Measurements from ENCODE around the gene SERINC2. TPM values are rescaled to one million over a fixed set of nuclear protein-coding genes. Genes with fewer than 3 reads are reported as not detected.

SERINC2 gene
- total RNA-seq, 6 experiments from 2014 or later = 184 to 276 (median 207) TPM

DNA sequence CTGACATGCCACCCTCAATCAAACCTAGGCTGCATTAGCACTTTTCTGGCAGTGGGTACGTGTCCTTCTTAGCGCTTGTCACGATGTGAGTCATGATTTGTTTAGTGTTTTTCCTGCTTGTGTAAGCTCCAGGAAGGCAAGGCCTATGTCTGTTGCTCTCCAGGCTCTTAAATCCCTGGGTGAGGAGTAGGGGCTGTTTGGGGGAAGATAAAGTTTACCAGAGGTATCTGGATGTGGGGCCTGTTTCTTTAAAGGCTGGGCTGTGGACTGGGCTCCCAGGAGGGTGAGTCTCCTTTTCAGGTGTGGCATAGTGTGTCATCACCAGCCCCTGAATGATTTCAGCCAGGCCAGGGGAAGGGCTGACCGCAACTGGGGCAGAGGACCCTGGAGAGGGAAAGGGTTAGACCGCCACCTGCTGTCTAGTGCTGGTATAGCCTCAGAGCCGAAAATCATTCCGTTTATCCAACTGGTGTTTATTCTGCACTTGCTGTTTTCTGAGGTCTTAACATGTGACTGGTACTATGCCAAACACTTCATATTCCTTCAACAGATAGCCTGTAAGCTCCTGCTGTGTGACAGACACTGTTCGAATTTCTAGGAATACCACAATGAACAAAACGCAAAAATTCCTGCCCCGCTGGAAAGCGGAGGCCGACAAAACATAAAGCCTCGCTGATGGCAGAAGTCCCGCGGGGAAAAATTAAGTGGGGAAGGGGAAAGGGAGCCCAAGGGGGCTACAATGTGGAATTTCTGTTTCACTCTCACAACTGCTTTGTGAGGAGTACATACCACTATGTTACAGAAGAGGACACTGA lies 9.7 kb downstream of the SERINC2 start:
- peak; percentile 87 for DNase-seq
- Mint-ChIP-seq H3K36me3 (ENCODE audit: low read depth) (peaks cover 6% of the 10 kb centered on the region), H3K27me3 (ENCODE audit: insufficient read depth) (no peaks in the 10 kb centered on the region), H3K27ac (peak overlapping the region; percentile 88), H3K4me1 (ENCODE audit: low read depth) (peaks cover 38% of the 10 kb centered on the region), H3K4me3 (peak overlapping the region; percentile 31), H3K9me3 (no peaks in the 10 kb centered on the region)
- TF ChIP-seq, protein P1, sequence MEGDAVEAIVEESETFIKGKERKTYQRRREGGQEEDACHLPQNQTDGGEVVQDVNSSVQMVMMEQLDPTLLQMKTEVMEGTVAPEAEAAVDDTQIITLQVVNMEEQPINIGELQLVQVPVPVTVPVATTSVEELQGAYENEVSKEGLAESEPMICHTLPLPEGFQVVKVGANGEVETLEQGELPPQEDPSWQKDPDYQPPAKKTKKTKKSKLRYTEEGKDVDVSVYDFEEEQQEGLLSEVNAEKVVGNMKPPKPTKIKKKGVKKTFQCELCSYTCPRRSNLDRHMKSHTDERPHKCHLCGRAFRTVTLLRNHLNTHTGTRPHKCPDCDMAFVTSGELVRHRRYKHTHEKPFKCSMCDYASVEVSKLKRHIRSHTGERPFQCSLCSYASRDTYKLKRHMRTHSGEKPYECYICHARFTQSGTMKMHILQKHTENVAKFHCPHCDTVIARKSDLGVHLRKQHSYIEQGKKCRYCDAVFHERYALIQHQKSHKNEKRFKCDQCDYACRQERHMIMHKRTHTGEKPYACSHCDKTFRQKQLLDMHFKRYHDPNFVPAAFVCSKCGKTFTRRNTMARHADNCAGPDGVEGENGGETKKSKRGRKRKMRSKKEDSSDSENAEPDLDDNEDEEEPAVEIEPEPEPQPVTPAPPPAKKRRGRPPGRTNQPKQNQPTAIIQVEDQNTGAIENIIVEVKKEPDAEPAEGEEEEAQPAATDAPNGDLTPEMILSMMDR (IDR thresholded peaks at IDR 0.05) = peak; percentile 96

DNA sequence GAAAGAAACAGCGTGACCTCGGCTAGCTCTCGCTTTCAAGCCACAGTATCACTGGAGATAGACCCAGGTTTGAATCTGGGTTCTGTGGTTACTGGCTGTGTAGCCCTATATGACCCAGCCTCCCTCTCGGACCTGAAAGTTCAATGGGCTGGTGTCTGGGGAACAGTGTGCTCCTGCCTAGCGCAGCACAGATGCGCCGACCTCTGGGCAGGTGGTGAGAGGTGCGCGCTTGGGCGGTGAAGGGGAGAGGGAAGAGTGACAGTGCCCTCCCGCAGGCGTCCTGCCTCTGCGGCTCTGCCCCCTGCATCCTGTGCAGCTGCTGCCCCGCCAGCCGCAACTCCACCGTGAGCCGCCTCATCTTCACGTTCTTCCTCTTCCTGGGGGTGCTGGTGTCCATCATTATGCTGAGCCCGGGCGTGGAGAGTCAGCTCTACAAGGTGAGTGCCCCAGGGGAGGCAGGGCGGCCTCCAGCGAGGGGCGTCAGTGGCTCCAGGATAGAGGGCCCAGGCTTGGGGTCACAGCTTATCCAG lies 10.5 kb downstream of the SERINC2 start:
- TF ChIP-seq, protein P1 (IDR thresholded peaks at IDR 0.05) = no peak
- H3K4me1 Mint-ChIP-seq (ENCODE audit: low read depth) = peaks cover 35% of the 10 kb centered on the region
- no peaks in the 10 kb centered on the region for H3K9me3 Mint-ChIP-seq
- H3K27ac Mint-ChIP-seq = no peak overlapping the region
- H3K27me3 Mint-ChIP-seq (ENCODE audit: insufficient read depth) = no peaks in the 10 kb centered on the region; the same call in 1 of the 2 replicates
- no peak for DNase-seq
- no peak overlapping the region for H3K4me3 Mint-ChIP-seq
- peaks cover 5% of the 10 kb centered on the region; the same call in 1 of the 2 replicates for H3K36me3 Mint-ChIP-seq (ENCODE audit: low read depth)

DNA sequence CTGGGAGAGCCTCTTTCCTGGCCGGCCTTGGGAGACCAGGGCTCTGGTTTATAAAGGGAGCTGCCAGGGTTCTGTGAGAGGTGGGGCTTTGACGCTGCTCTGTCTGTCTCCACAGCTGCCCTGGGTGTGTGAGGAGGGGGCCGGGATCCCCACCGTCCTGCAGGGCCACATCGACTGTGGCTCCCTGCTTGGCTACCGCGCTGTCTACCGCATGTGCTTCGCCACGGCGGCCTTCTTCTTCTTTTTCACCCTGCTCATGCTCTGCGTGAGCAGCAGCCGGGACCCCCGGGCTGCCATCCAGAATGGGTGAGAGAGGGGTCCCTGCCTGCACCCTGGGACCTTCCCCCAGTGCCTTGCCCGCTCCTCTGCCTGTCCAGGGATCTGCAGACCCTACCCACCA lies 11.6 kb downstream of the SERINC2 start:
- Mint-ChIP-seq H3K9me3 (no peaks in the 10 kb centered on the region), H3K27ac (no peak overlapping the region), H3K4me3 (no peak overlapping the region), H3K4me1 (ENCODE audit: low read depth) (peaks cover 29% of the 10 kb centered on the region), H3K27me3 (ENCODE audit: insufficient read depth) (no peaks in the 10 kb centered on the region; the same call in 1 of the 2 replicates), H3K36me3 (ENCODE audit: low read depth) (no peaks in the 10 kb centered on the region; the same call in 1 of the 2 replicates)
- DNase-seq = no peak
- TF ChIP-seq, protein P1 (IDR thresholded peaks at IDR 0.05) = no peak

DNA sequence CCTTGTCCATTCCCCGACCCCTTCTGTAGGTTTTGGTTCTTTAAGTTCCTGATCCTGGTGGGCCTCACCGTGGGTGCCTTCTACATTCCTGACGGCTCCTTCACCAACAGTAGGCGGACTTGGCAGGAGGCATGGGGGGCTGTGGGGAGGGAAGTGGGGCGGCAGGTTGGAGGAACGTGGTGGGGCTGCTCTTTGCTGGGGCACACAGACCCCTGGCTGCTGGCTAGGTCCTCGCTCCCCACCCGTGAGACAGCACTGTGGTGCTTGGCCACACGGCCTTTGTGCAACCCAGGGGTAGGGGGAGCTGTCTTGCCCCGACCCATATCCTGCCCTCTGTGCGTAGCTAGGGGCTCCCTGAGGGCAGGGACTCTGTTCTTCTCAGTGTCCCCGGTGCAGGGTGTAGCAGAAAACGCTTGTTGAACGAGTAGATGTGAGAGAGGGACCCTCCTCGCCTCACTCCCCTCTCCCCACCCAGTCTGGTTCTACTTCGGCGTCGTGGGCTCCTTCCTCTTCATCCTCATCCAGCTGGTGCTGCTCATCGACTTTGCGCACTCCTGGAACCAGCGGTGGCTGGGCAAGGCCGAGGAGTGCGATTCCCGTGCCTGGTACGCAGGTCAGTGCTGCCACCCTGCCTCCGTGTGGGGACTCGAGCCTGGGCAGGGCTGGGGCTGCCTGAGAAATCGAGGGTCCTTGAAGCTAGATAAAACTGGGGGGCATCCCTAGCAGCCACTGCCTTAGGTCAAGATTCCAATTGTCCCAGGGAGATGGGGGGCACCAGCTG lies 12.5 kb downstream of the SERINC2 start:
- Mint-ChIP-seq H3K4me1 (ENCODE audit: low read depth) (peaks cover 24% of the 10 kb centered on the region), H3K36me3 (ENCODE audit: low read depth) (peaks cover 5% of the 10 kb centered on the region), H3K9me3 (no peaks in the 10 kb centered on the region), H3K4me3 (no peak overlapping the region), H3K27me3 (ENCODE audit: insufficient read depth) (no peaks in the 10 kb centered on the region; the same call in 1 of the 2 replicates), H3K27ac (no peak overlapping the region)
- no peak for DNase-seq
- TF ChIP-seq, protein P1 (IDR thresholded peaks at IDR 0.05) = no peak

DNA sequence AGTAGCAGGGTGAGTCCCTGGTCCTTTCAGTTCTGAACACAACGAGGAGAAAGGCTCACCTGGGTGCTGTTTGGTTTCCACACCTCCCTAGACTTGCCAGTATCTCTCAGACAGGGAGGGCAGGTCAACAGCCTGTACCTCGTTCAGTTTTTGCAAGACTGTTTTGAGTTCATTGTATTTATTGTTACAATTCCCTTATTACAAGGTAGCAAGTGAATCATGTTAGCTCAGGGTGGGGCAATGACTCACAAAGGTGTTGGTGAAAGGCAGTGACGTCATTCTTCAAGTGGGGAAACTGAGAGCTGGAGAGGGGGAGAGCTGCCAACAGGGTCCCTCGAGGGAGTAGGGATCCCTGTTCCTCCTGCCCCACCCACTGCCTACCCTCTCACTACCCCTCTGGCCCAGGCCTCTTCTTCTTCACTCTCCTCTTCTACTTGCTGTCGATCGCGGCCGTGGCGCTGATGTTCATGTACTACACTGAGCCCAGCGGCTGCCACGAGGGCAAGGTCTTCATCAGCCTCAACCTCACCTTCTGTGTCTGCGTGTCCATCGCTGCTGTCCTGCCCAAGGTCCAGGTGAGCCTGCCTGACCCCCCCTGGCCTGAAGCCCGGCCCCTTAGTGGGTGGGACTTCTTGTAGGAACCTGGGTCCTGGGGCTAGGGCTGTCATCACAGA lies 13.4 kb downstream of the SERINC2 start:
- Mint-ChIP-seq H3K9me3 (no peaks in the 10 kb centered on the region), H3K4me3 (no peak overlapping the region), H3K27me3 (ENCODE audit: insufficient read depth) (no peaks in the 10 kb centered on the region; the same call in 1 of the 2 replicates), H3K27ac (no peak overlapping the region), H3K4me1 (ENCODE audit: low read depth) (peaks cover 15% of the 10 kb centered on the region), H3K36me3 (ENCODE audit: low read depth) (peaks cover 10% of the 10 kb centered on the region)
- DNase-seq = no peak
- TF ChIP-seq, protein P1 (IDR thresholded peaks at IDR 0.05) = no peak
